IPS-NIHi11 (cell line): Measurements from ENCODE around the gene SLC45A1.
A peak's percentile ranks its signal among the peaks of the same experiment; 100 is the strongest.

Experiments used
- DNase-seq: peaks from one replicate; pipeline ENCODE4 v3.0.0; 2012; ENCODE audit warnings: mixed read lengths, low spot score

The SLC45A1 gene

GRCh38 chr1:8335246-8335645 is 17.3 kb downstream of the SLC45A1 start:
- no peak for DNase-seq

- DNase-seq, result no peak
Observed at GRCh38 chr1:8337776-8338525, 20.0 kb downstream of the SLC45A1 start.

- DNase-seq, result no peak
Observed at GRCh38 chr1:8338526-8339202, 20.8 kb downstream of the SLC45A1 start.

GRCh38 chr1:8339203-8339600 is 21.3 kb downstream of the SLC45A1 start:
- no peak for DNase-seq

- no peak for DNase-seq
Observed at GRCh38 chr1:8340448-8340847, 22.5 kb downstream of the SLC45A1 start.

GRCh38 chr1:8342325-8342724 is 24.4 kb downstream of the SLC45A1 start:
- DNase-seq, result no peak

- no peak for DNase-seq
Observed at GRCh38 chr1:8343044-8343443, 25.1 kb downstream of the SLC45A1 start.

GRCh38 chr1:8343464-8344001 is 25.6 kb downstream of the SLC45A1 start:
- no peak for DNase-seq

GRCh38 chr1:8344893-8345507 is 27.1 kb downstream of the SLC45A1 start:
- no peak for DNase-seq

GRCh38 chr1:8345621-8346415 is 27.9 kb downstream of the SLC45A1 start:
- no peak for DNase-seq

GRCh38 chr1:8347635-8348034 is 29.7 kb downstream of the SLC45A1 start:
- DNase-seq, result no peak

- DNase-seq, result no peak
Observed at GRCh38 chr1:8348047-8348776, 30.3 kb downstream of the SLC45A1 start.

GRCh38 chr1:8348777-8349472 is 31.0 kb downstream of the SLC45A1 start:
- peak; percentile 98 for DNase-seq

- DNase-seq, result no peak
Observed at GRCh38 chr1:8349473-8349865, 31.6 kb downstream of the SLC45A1 start.

- no peak for DNase-seq
Observed at GRCh38 chr1:8349961-8350360, 32.0 kb downstream of the SLC45A1 start.

- DNase-seq, result no peak
Observed at GRCh38 chr1:8350914-8351684, 33.2 kb downstream of the SLC45A1 start.

GRCh38 chr1:8351693-8352470 is 34.0 kb downstream of the SLC45A1 start:
- DNase-seq, result peak; percentile 90

- DNase-seq, result no peak
Observed at GRCh38 chr1:8352471-8352845, 34.5 kb downstream of the SLC45A1 start.
